H1 (cell line): ENCODE data around the gene CORO7. TPM values are rescaled to one million over a fixed set of nuclear protein-coding genes. Genes with fewer than 3 reads are reported as not detected.

Experiments used
- CTCF ChIA-PET: fragments of 300-600 bp; sonication (Branson Sonifier 250); formaldehyde crosslinking; loops from one replicate; lab custom pipeline; 2021; ENCODE audit not compliant: partially characterized antibody; lab: Charles Lee
- POLR2A ChIA-PET: fragments of 300-600 bp; sonication (Branson Sonifier 250); formaldehyde crosslinking; loops from one replicate; lab custom pipeline; 2021; ENCODE audit warnings: inconsistent platforms; ENCODE audit not compliant: partially characterized antibody; lab: Charles Lee
- DNase-seq, 2 experiments: peaks; one replicate each; pipeline versions ENCODE4 v3.0.0 to v3.0.0-alpha.2; 2010 to 2022; ENCODE audit warnings: low spot score in 2 of 2, low read depth in 1 of 2, mixed read lengths in 1 of 2
- FAIRE-seq: peaks from 2 replicates; lab custom pipeline; 2011; peaks lifted over from hg19 to GRCh38; lab: Jason Lieb, UNC
- H2AFZ ChIP-seq: 2 replicates; pipeline ENCODE4 v1.8.1; 2012; ENCODE audit warnings: low read length, inconsistent platforms
- H2AK5ac ChIP-seq: 2 replicates; pipeline ENCODE4 v1.6.1; 2013; ENCODE audit warnings: low read depth, low read length
- H2BK120ac ChIP-seq: replicated peaks from 2 replicates; pipeline ENCODE3; 2013; ENCODE audit warnings: low read depth, low read length, inconsistent platforms
- H2BK12ac ChIP-seq: 2 replicates; pipeline ENCODE4 v1.6.1; 2013; ENCODE audit warnings: low read depth, low read length
- H2BK15ac ChIP-seq: 2 replicates; pipeline ENCODE4 v1.6.1; 2013; ENCODE audit warnings: low read length
- H2BK20ac ChIP-seq: 2 replicates; pipeline ENCODE4 v1.6.1; 2013; ENCODE audit warnings: low read length
- H2BK5ac ChIP-seq: 2 replicates; pipeline ENCODE4 v1.6.1; 2013; ENCODE audit warnings: low read depth, low read length
- H3K14ac ChIP-seq: 2 replicates; pipeline ENCODE4 v1.6.1; 2013; ENCODE audit warnings: inconsistent platforms; ENCODE audit not compliant: insufficient read length
- H3K18ac ChIP-seq: 2 replicates; pipeline ENCODE4 v1.6.1; 2013; ENCODE audit warnings: low read length; ENCODE audit errors: extremely low read depth
- H3K23ac ChIP-seq: 2 replicates; pipeline ENCODE4 v1.6.1; 2013; ENCODE audit warnings: inconsistent platforms; ENCODE audit not compliant: insufficient read length
- H3K23me2 ChIP-seq: 2 replicates; pipeline ENCODE4 v1.6.1; 2013; ENCODE audit warnings: low read depth, low read length
- H3K27ac ChIP-seq: 2 replicates; pipeline ENCODE4 v1.6.1; 2011; ENCODE audit warnings: low read depth, low read length, inconsistent platforms
- H3K27me3 ChIP-seq, 4 experiments: replicated peaks in 1 of 4; 1 replicate in 1 of 4; 2 replicates in 3 of 4; pipeline versions ENCODE4 v1.6.1 to v1.8.1; 2011 to 2013; ENCODE audit warnings: low read length in 3 of 4, mild to moderate bottlenecking in 3 of 4, inconsistent platforms in 2 of 4, mixed read lengths in 2 of 4, moderate library complexity in 1 of 4; ENCODE audit not compliant: control insufficient read depth in 3 of 4, insufficient read depth in 3 of 4; ENCODE audit errors: extremely low read depth in 1 of 4
- H3K36me3 ChIP-seq, 4 experiments: 2 replicates each; pipeline versions ENCODE4 v1.6.1 to v1.8.1; 2011 to 2013; ENCODE audit warnings: mild to moderate bottlenecking in 4 of 4, low read length in 3 of 4, moderate library complexity in 2 of 4, control low read depth in 1 of 4, inconsistent platforms in 1 of 4; ENCODE audit not compliant: insufficient read depth in 4 of 4, control insufficient read depth in 2 of 4
- H3K4ac ChIP-seq: replicated peaks from 2 replicates; pipeline ENCODE3; 2013; ENCODE audit warnings: low read length, low read depth, mixed read lengths, inconsistent platforms; ENCODE audit not compliant: insufficient read length
- H3K4me1 ChIP-seq, 4 experiments: replicated peaks in 1 of 4; 1 replicate in 1 of 4; 2 replicates in 3 of 4; pipeline versions ENCODE4 v1.6.1 to v1.8.1; 2011 to 2013; ENCODE audit warnings: low read length in 3 of 4, inconsistent platforms in 2 of 4, mixed read lengths in 1 of 4; ENCODE audit not compliant: insufficient read depth in 4 of 4, control insufficient read depth in 3 of 4
- H3K4me2 ChIP-seq, 2 experiments: 2 replicates each; pipeline versions ENCODE4 v1.6.1 to v1.8.1; 2011 to 2013; ENCODE audit warnings: low read depth in 2 of 2, low read length in 2 of 2, control low read depth in 1 of 2, inconsistent platforms in 1 of 2, mild to moderate bottlenecking in 1 of 2; ENCODE audit not compliant: insufficient read depth in 1 of 2
- H3K4me3 ChIP-seq, 4 experiments: fragments of 200-600, 300-600 bp in 1 of 4; sonication (generic), shearing (Covaris generic), sonication (Bioruptor Twin) in 1 of 4; 2 replicates each; pipeline versions ENCODE4 v1.5.1 to v1.8.1; 2011 to 2016; ENCODE audit warnings: low read length in 4 of 4, low read depth in 3 of 4, control low read depth in 2 of 4, inconsistent platforms in 2 of 4, mild to moderate bottlenecking in 2 of 4, mixed read lengths in 1 of 4, moderate library complexity in 1 of 4; ENCODE audit not compliant: insufficient read depth in 2 of 4; ENCODE audit errors: extremely low read depth in 1 of 4
- H3K56ac ChIP-seq: replicated peaks from 2 replicates; pipeline ENCODE3; 2013; ENCODE audit warnings: low read depth, mild to moderate bottlenecking, mixed read lengths, low read length, inconsistent platforms; ENCODE audit not compliant: insufficient read length
- H3K79me1 ChIP-seq: 2 replicates; pipeline ENCODE4 v1.6.1; 2013; ENCODE audit warnings: low read depth, low read length, control low read depth
- H3K79me2 ChIP-seq, 2 experiments: 2 replicates each; pipeline versions ENCODE4 v1.6.1 to v1.8.1; 2012 to 2013; ENCODE audit warnings: low read length in 2 of 2, mild to moderate bottlenecking in 2 of 2, inconsistent platforms in 1 of 2; ENCODE audit not compliant: insufficient read depth in 2 of 2, control insufficient read depth in 1 of 2
- H3K9ac ChIP-seq, 4 experiments: replicated peaks in 1 of 4; 1 replicate in 1 of 4; 2 replicates in 3 of 4; pipeline versions ENCODE4 v1.6.1 to v1.8.1; 2011 to 2013; ENCODE audit warnings: low read depth in 3 of 4, low read length in 3 of 4, control low read depth in 2 of 4, mild to moderate bottlenecking in 2 of 4, moderate library complexity in 2 of 4, inconsistent platforms in 1 of 4; ENCODE audit errors: extremely low read depth in 1 of 4
- H3K9me3 ChIP-seq, 2 experiments: 2 replicates each; pipeline versions ENCODE4 v1.6.1 to v1.8.1; 2012 to 2013; ENCODE audit warnings: mild to moderate bottlenecking in 2 of 2, moderate library complexity in 2 of 2, control low read depth in 1 of 2, inconsistent platforms in 1 of 2, low read depth in 1 of 2, low read length in 1 of 2, mixed read lengths in 1 of 2; ENCODE audit not compliant: insufficient read depth in 2 of 2
- H4K20me1 ChIP-seq, 2 experiments: replicated peaks in 1 of 2; 2 replicates each; pipeline versions ENCODE3 to v1.8.1; 2011 to 2013; ENCODE audit warnings: inconsistent platforms in 2 of 2, low read length in 2 of 2, mild to moderate bottlenecking in 1 of 2; ENCODE audit not compliant: insufficient read depth in 2 of 2, control insufficient read depth in 1 of 2
- H4K5ac ChIP-seq: 2 replicates; pipeline ENCODE4 v1.6.1; 2013; ENCODE audit warnings: low read length, low read depth, mixed read lengths, inconsistent platforms; ENCODE audit not compliant: insufficient read length
- H4K8ac ChIP-seq: 2 replicates; pipeline ENCODE4 v1.8.0; 2013; ENCODE audit warnings: mild to moderate bottlenecking, moderate library complexity, low read length, inconsistent platforms; ENCODE audit not compliant: insufficient read depth; ENCODE audit errors: extremely low read depth
- H4K91ac ChIP-seq: replicated peaks from 2 replicates; pipeline ENCODE3; 2013; ENCODE audit warnings: low read length, mixed read lengths, inconsistent platforms; ENCODE audit not compliant: insufficient read length
- CHD1 ChIP-seq: IDR thresholded peaks from 2 replicates; pipeline ENCODE4 v1.6.1; 2012; ENCODE audit warnings: low read depth, low read length, improper control_type of control experiment
- FOSL1 ChIP-seq: IDR thresholded peaks from 2 replicates; pipeline ENCODE4 v1.6.1; 2011; ENCODE audit warnings: mild to moderate bottlenecking, low read depth, low read length, moderate library complexity; ENCODE audit not compliant: insufficient read depth
- PHF8 ChIP-seq: fragments of 200-600 bp; sonication (generic); conservative IDR thresholded peaks from 2 replicates; pipeline ENCODE4 v1.7.1; 2012; ENCODE audit warnings: low read depth, mild to moderate bottlenecking, inconsistent platforms, low read length, moderate library complexity
- RBBP5 ChIP-seq: IDR thresholded peaks from 2 replicates; pipeline ENCODE4 v1.7.1; 2012; ENCODE audit warnings: low read depth, mild to moderate bottlenecking, inconsistent platforms, low read length, moderate library complexity, borderline replicate concordance
- SP4 ChIP-seq: IDR thresholded peaks from 2 replicates; pipeline ENCODE4 v1.6.1; 2012; ENCODE audit warnings: low read length, inconsistent platforms
- TAF1 ChIP-seq: IDR thresholded peaks from 2 replicates; pipeline ENCODE4 v1.6.1; 2011; ENCODE audit warnings: mild to moderate bottlenecking, low read depth, low read length
- TBP ChIP-seq: IDR thresholded peaks from 2 replicates; pipeline ENCODE4 v1.6.1; 2011; ENCODE audit warnings: low read depth, low read length, improper control_type of control experiment
- WGBS, 2 experiments: shearing (Covaris generic) in 1 of 2; methylation state at CpG; one replicate each; pipeline versions ENCODE4 v1.1.6 to v1.1.7; 2013 to 2015; ENCODE audit warnings: low lambda C conversion rate in 2 of 2, mixed read lengths in 2 of 2, inconsistent platforms in 1 of 2, low coverage in 1 of 2, missing lambda C conversion rate in 1 of 2; ENCODE audit not compliant: insufficient replicate concordance in 2 of 2, insufficient coverage in 1 of 2, insufficient read length in 1 of 2; ENCODE audit errors: extremely low coverage in 1 of 2, missing lambda C conversion rate in 1 of 2; 5-methylcytosine and 5-hydroxymethylcytosine counted together
- polyA plus RNA-seq, 7 experiments: library from polyadenylated mRNA; depleted of rRNA in 3 of 7; stranded (reverse) in 5 of 7; unstranded in 2 of 7; fragments of >200 nt in 5 of 7; fragments of 200-250 nt in 2 of 7; gene quantifications; 1 replicate in 5 of 7; 2 replicates in 1 of 7; 4 replicates in 1 of 7; pipeline versions ENCODE4 v1.2.1 to v1.2.3, GENCODE V29; 2011 to 2013; ENCODE audit warnings: missing spikeins in 2 of 7, mixed read lengths in 2 of 7
- total RNA-seq: library from RNA; stranded (reverse); fragmentation: NEBNext Ultra II Directional; extraction: Animal tissue kit (Norgen Biotek cat#: 25700); gene quantifications from 2 replicates; pipeline ENCODE4 v1.2.1, GENCODE V29; 2021
- TF ChIP-seq, protein P1 (sequence below): IDR thresholded peaks from 2 replicates; pipeline ENCODE4 v1.6.1; 2012; ENCODE audit warnings: inconsistent platforms
- TF ChIP-seq, protein P2 (sequence below): IDR thresholded peaks from 2 replicates; pipeline ENCODE4 v1.6.1; 2012; ENCODE audit warnings: low read length, inconsistent platforms

The CORO7 gene
- total and polyA plus RNA-seq, 2 of the 8 experiments (the other 6 are each of a cell fraction or from before 2014, with no cell fraction given): 25.2 to 29.8 TPM

DNA sequence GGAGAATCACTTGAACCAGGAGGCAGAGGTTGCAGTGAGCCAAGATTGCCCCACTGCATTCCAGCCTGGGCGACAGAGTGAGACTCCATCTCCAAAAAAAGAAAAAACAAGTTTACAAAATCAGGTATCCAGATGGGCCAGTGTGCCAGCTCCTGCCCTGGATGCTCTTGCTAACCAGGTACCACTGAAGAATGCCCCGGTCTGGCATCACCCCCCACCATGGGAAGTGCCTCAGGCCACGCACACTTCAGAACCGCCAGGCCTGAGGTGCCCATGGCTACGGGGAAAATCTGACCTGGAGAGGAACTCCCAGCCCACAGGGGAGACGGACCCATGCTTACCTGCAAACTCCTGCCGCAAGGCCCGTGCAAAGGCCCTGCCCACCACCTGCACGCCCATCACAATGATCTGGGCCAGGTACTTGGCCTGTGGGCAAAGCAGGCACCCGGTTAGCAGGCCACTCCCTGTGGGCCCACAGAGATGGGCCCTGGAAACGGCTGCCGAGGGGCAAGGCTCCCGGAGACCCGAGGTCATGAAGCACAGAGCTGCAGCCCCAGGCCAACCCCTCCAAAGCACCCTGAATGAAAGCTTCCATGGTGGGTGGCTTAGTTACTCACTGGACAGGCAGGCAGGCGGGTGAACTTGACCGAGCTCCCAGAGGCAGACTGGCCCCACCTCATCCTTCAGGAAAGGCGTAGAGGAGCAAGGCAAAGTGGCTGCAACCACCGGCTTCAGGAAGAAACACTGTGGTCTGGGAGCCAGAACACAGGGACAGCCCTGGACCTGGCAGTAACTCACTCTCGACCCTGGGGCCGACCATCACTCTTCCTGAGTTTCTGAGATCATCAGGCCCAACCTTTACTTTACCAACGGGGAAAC is 73.3 kb downstream of the CORO7 start:
- H3K9ac ChIP-seq: no peak overlapping the region; a peak in 1 of 7 replicates
- H2BK5ac ChIP-seq: no peak overlapping the region
- H3K4me2 ChIP-seq: no peak overlapping the region
- no peak overlapping the region for H4K91ac ChIP-seq
- H3K27me3 ChIP-seq: no peaks in the 10 kb centered on the region
- H2AFZ ChIP-seq: no peak overlapping the region
- peaks cover 16% of the 10 kb centered on the region for H3K79me1 ChIP-seq
- H2BK12ac ChIP-seq: no peak overlapping the region
- no peak overlapping the region for H3K4ac ChIP-seq
- H2AK5ac ChIP-seq: no peak overlapping the region
- no peak overlapping the region for H3K4me3 ChIP-seq
- no peak overlapping the region for H3K18ac ChIP-seq
- no peak overlapping the region for H2BK20ac ChIP-seq
- 93% methylated on average over 21 of the region's 21 CpGs; no CpG with 5 or more reads in 1 of the 2 experiments for WGBS, 2 experiments
- H3K23me2 ChIP-seq: no peaks in the 10 kb centered on the region; the same call in 1 of the 2 replicates
- FAIRE-seq (no peak), DNase-seq (no peak)
- CTCF ChIA-PET: interaction anchor here (0.6 to 17.1 kb wide), 9 partner anchors 11 to 360 kb away, joined by 3 to 211 read pairs (median 5); no protein-coding TSS in a partner anchor
- no peak overlapping the region for H3K27ac ChIP-seq
- H3K56ac ChIP-seq: no peak overlapping the region
- H2BK15ac ChIP-seq: no peak overlapping the region
- peaks cover 5 to 6% of the 10 kb centered on the region in 2 experiments; a peak in 1 of 4 replicates for H3K9me3 ChIP-seq
- peaks cover 10 to 46% of the 10 kb centered on the region in 2 experiments for H3K79me2 ChIP-seq
- no peak overlapping the region for H4K5ac ChIP-seq
- peaks cover 2 to 29% (median 6%) of the 10 kb centered on the region in 4 experiments; a peak in 5 of 8 replicates for H3K36me3 ChIP-seq
- H4K8ac ChIP-seq: no peak overlapping the region
- H2BK120ac ChIP-seq: no peak overlapping the region
- H3K23ac ChIP-seq: no peak overlapping the region
- POLR2A ChIA-PET: interaction anchor here (0.6 to 16.2 kb wide), 6 partner anchors 7 to 325 kb away, joined by 3 to 154 read pairs (median 3); partner anchors contain the start of gene PAM16
- no peaks in the 10 kb centered on the region; a peak in 1 of 7 replicates for H3K4me1 ChIP-seq
- peaks cover 22 to 27% of the 10 kb centered on the region in 2 experiments for H4K20me1 ChIP-seq
- no peak overlapping the region for H3K14ac ChIP-seq
- TF ChIP-seq, protein P1, sequence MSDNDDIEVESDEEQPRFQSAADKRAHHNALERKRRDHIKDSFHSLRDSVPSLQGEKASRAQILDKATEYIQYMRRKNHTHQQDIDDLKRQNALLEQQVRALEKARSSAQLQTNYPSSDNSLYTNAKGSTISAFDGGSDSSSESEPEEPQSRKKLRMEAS: no peak
- no peak for TF ChIP-seq FOSL1
- TF ChIP-seq SP4: no peak
- no peak for TF ChIP-seq TBP
- TF ChIP-seq CHD1: no peak
- TF ChIP-seq, protein P2, sequence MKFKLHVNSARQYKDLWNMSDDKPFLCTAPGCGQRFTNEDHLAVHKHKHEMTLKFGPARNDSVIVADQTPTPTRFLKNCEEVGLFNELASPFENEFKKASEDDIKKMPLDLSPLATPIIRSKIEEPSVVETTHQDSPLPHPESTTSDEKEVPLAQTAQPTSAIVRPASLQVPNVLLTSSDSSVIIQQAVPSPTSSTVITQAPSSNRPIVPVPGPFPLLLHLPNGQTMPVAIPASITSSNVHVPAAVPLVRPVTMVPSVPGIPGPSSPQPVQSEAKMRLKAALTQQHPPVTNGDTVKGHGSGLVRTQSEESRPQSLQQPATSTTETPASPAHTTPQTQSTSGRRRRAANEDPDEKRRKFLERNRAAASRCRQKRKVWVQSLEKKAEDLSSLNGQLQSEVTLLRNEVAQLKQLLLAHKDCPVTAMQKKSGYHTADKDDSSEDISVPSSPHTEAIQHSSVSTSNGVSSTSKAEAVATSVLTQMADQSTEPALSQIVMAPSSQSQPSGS: no peak
- TF ChIP-seq TAF1: no peak
- no peak for TF ChIP-seq RBBP5
- TF ChIP-seq PHF8: no peak
